Measurements from ENCODE around the gene CLUH.

DNA sequence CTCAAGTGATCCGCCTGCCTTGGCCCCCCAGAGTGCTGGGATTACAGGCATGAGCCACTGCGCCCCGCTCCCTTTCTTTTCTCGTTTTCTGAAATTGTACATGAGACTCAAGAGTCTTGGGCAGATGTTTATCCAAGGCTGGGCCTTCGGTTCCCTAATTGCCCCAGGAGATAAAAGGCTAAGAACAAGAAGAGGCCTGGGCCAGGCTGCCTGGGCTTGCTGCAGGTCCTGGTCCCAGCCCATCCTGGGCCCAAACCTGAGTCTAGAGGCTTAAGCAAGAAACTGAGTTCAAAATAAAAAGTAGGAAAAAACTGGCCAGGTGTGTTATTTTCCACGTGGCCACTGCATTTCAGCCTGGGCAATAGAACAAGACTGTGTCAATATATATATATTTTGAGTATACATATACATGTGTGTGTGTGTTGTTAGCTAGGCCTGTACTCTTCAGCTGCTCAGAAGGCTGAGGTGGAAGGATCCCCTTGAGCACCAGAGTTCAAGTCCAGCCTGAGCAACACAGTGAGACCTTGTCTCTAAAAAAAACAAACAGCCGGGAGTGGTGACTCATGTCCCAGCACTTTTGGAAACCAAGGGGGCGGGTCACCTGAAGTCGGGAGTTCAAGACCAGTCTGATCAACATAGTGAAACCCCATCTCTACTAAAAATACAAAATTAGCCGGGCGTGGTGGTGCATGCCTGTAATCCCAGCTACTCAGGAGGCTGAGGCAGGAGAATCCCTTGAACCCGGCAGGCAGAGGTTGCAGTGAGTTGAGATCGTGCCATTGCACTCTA lies 6.8 kb upstream of the CLUH start:
- TF ChIP-seq EZH2 (IDR thresholded peaks at IDR 0.05; ENCODE audit: insufficient read depth, poor library complexity, severe bottlenecking) = no peak
- TF ChIP-seq EZH2phosphoT487 (IDR thresholded peaks at IDR 0.05; ENCODE audit: insufficient read depth, low read depth) = no peak
